AG10803 (cell line): ENCODE results near the gene MAT2A.

Experiments used
- DNase-seq: peaks from one replicate; pipeline ENCODE4 v3.0.0; 2010; ENCODE audit warnings: low read depth
- H3K4me3 ChIP-seq: 2 replicates; pipeline ENCODE4 v1.5.1; 2011; ENCODE audit warnings: mild to moderate bottlenecking, low read length, control low read depth
- CTCF ChIP-seq: conservative IDR thresholded peaks from 2 replicates; pipeline ENCODE4 v1.5.1; 2011; ENCODE audit warnings: mild to moderate bottlenecking, low read length, control low read depth, inconsistent platforms

Gene MAT2A

GRCh38 chr2:85525029-85525428 lies 13.9 kb upstream of the MAT2A start:
- TF ChIP-seq CTCF, result no peak
- DNase-seq, result no peak
- H3K4me3 ChIP-seq, result no peak overlapping the region

GRCh38 chr2:85525567-85525966 lies 13.4 kb upstream of the MAT2A start:
- DNase-seq, result no peak
- no peak overlapping the region for H3K4me3 ChIP-seq

GRCh38 chr2:85527787-85528186 lies 11.2 kb upstream of the MAT2A start:
- TF ChIP-seq CTCF, result no peak
- no peak overlapping the region for H3K4me3 ChIP-seq
- no peak for DNase-seq

More at GRCh38 chr2:85525567-85525966, 13.4 kb upstream of the MAT2A start:
- no peak for TF ChIP-seq CTCF

- DNase-seq, result no peak
- H3K4me3 ChIP-seq, result no peak overlapping the region
- TF ChIP-seq CTCF, result no peak
These were observed 10.6 kb upstream of the MAT2A start for GRCh38 chr2:85528355-85528754.

- no peak overlapping the region for H3K4me3 ChIP-seq
- no peak for DNase-seq
- no peak for TF ChIP-seq CTCF
These were observed 9.2 kb upstream of the MAT2A start for GRCh38 chr2:85529809-85530208.

- no peak for DNase-seq
- H3K4me3 ChIP-seq, result no peak overlapping the region
- no peak for TF ChIP-seq CTCF
These were observed 7.4 kb upstream of the MAT2A start for GRCh38 chr2:85531589-85531988.

- no peak overlapping the region for H3K4me3 ChIP-seq
- DNase-seq, result no peak
- TF ChIP-seq CTCF, result no peak
These were observed 4.9 kb upstream of the MAT2A start for GRCh38 chr2:85534099-85534498.
